H9 (cell line): ENCODE data around the gene PIAS1. TPM values are rescaled to one million over a fixed set of nuclear protein-coding genes. Genes with fewer than 3 reads are reported as not detected.
A peak's percentile ranks its signal among the peaks of the same experiment; 100 is the strongest.

Experiments
- DNase-seq: peaks from one replicate; pipeline ENCODE4 v3.0.0-alpha.2; 2017
- H2AFZ ChIP-seq: one replicate; pipeline ENCODE4 v1.6.1; 2013; ENCODE audit warnings: mild to moderate bottlenecking, low read length, control low read depth, moderate library complexity
- H2AK5ac ChIP-seq: 2 replicates; pipeline ENCODE4 v1.6.1; 2013; ENCODE audit warnings: low read length, control low read depth, mixed read lengths; ENCODE audit not compliant: insufficient read length
- H2BK120ac ChIP-seq: one replicate; pipeline ENCODE4 v1.6.1; 2013; ENCODE audit warnings: low read depth, mild to moderate bottlenecking, low read length, control low read depth, inconsistent platforms; ENCODE audit not compliant: poor library complexity, severe bottlenecking
- H2BK12ac ChIP-seq: 2 replicates; pipeline ENCODE4 v1.6.1; 2013; ENCODE audit warnings: low read length, control low read depth, mixed read lengths, low read depth; ENCODE audit not compliant: insufficient read length
- H2BK15ac ChIP-seq: 2 replicates; pipeline ENCODE4 v1.6.1; 2013; ENCODE audit warnings: low read depth, low read length, control low read depth
- H2BK20ac ChIP-seq: one replicate; pipeline ENCODE4 v1.6.1; 2013; ENCODE audit warnings: low read depth, mild to moderate bottlenecking, low read length, control low read depth, inconsistent platforms; ENCODE audit not compliant: poor library complexity, severe bottlenecking
- H2BK5ac ChIP-seq: 2 replicates; pipeline ENCODE4 v1.6.1; 2013; ENCODE audit warnings: low read length, control low read depth, mixed read lengths; ENCODE audit not compliant: insufficient read length
- H3K14ac ChIP-seq: 2 replicates; pipeline ENCODE4 v1.6.1; 2013; ENCODE audit warnings: low read length, control low read depth; ENCODE audit not compliant: insufficient read depth
- H3K18ac ChIP-seq: 2 replicates; pipeline ENCODE4 v1.6.1; 2013; ENCODE audit warnings: low read depth, mild to moderate bottlenecking, mixed read lengths, low read length, control low read depth; ENCODE audit not compliant: insufficient read length
- H3K23ac ChIP-seq: 2 replicates; pipeline ENCODE4 v1.6.1; 2013; ENCODE audit warnings: low read length, control low read depth, mixed read lengths, low read depth; ENCODE audit not compliant: insufficient read length
- H3K23me2 ChIP-seq: 2 replicates; pipeline ENCODE4 v1.6.1; 2013; ENCODE audit warnings: low read depth, mild to moderate bottlenecking, mixed read lengths, low read length, control low read depth; ENCODE audit not compliant: insufficient read length, poor library complexity, severe bottlenecking
- H3K27ac ChIP-seq: 2 replicates; pipeline ENCODE4 v1.5.1; 2013; ENCODE audit warnings: low read length, control low read depth, mixed read lengths, low read depth; ENCODE audit not compliant: insufficient read length
- H3K27me3 ChIP-seq: 2 replicates; pipeline ENCODE4 v1.6.1; 2013; ENCODE audit warnings: low read length, control low read depth, inconsistent platforms; ENCODE audit not compliant: insufficient read depth
- H3K4ac ChIP-seq: 2 replicates; pipeline ENCODE4 v1.6.1; 2013; ENCODE audit warnings: low read depth, mild to moderate bottlenecking, control low read depth, inconsistent platforms, low read length, moderate library complexity
- H3K4me1 ChIP-seq: 2 replicates; pipeline ENCODE4 v1.6.1; 2013; ENCODE audit warnings: low read length, control low read depth, inconsistent platforms; ENCODE audit not compliant: insufficient read depth
- H3K4me2 ChIP-seq: 2 replicates; pipeline ENCODE4 v1.6.1; 2013; ENCODE audit warnings: low read length, control low read depth, mixed read lengths; ENCODE audit not compliant: insufficient read length, insufficient read depth
- H3K56ac ChIP-seq: 2 replicates; pipeline ENCODE4 v1.6.1; 2013; ENCODE audit warnings: low read depth, mild to moderate bottlenecking, mixed read lengths, low read length, control low read depth; ENCODE audit not compliant: insufficient read length
- H3K79me1 ChIP-seq: 2 replicates; pipeline ENCODE4 v1.6.1; 2013; ENCODE audit warnings: low read depth, mild to moderate bottlenecking, moderate library complexity, low read length, control low read depth, inconsistent platforms; ENCODE audit not compliant: insufficient read depth, poor library complexity, severe bottlenecking
- H3K79me2 ChIP-seq: 2 replicates; pipeline ENCODE4 v1.6.1; 2013; ENCODE audit warnings: low read length, control low read depth, inconsistent platforms; ENCODE audit not compliant: insufficient read depth
- H3K9ac ChIP-seq: 2 replicates; pipeline ENCODE4 v1.6.1; 2013; ENCODE audit warnings: low read length, control low read depth, mixed read lengths; ENCODE audit not compliant: insufficient read length; ENCODE audit errors: extremely low read depth
- H3K9me3 ChIP-seq: one replicate; pipeline ENCODE4 v1.6.1; 2013; ENCODE audit warnings: low read depth, low read length, inconsistent platforms; ENCODE audit not compliant: control insufficient read depth
- H3T11ph ChIP-seq: one replicate; pipeline ENCODE4 v1.6.1; 2013; ENCODE audit warnings: mild to moderate bottlenecking, low read length, control low read depth, inconsistent platforms
- H4K20me1 ChIP-seq: one replicate; pipeline ENCODE4 v1.6.1; 2013; ENCODE audit not compliant: control insufficient read depth, insufficient read length, insufficient read depth
- H4K5ac ChIP-seq: 2 replicates; pipeline ENCODE4 v1.6.1; 2013; ENCODE audit warnings: low read depth, mild to moderate bottlenecking, mixed read lengths, low read length, control low read depth; ENCODE audit not compliant: insufficient read length
- H4K8ac ChIP-seq: replicated peaks from 2 replicates; pipeline ENCODE4 v1.6.1; 2013; ENCODE audit warnings: low read length, control low read depth, mixed read lengths, low read depth; ENCODE audit not compliant: insufficient read length
- H4K91ac ChIP-seq: 2 replicates; pipeline ENCODE4 v1.6.1; 2013; ENCODE audit warnings: low read depth, mild to moderate bottlenecking, moderate library complexity, mixed read lengths, low read length, control low read depth; ENCODE audit not compliant: insufficient read length
- H3K27ac Mint-ChIP-seq, 3 experiments: 2 replicates in 2 of 3; 3 replicates in 1 of 3; pipeline ENCODE4 v1.8.0; 2020 to 2021; ENCODE audit warnings: mixed read lengths in 3 of 3, mild to moderate bottlenecking in 1 of 3, moderate library complexity in 1 of 3
- H3K27me3 Mint-ChIP-seq: 2 replicates; pipeline ENCODE4 v1.8.0; 2021; ENCODE audit warnings: low read depth, mild to moderate bottlenecking, moderate library complexity, mixed read lengths
- H3K36me3 Mint-ChIP-seq, 3 experiments: 2 replicates in 2 of 3; 3 replicates in 1 of 3; pipeline ENCODE4 v1.8.0; 2020 to 2021; ENCODE audit warnings: low read depth in 3 of 3, mixed read lengths in 3 of 3; ENCODE audit not compliant: insufficient read depth in 1 of 3
- H3K4me1 Mint-ChIP-seq, 2 experiments: 2 replicates each; pipeline ENCODE4 v1.8.0; 2020; ENCODE audit warnings: mixed read lengths in 2 of 2
- H3K4me3 Mint-ChIP-seq, 2 experiments: 2 replicates in 1 of 2; 3 replicates in 1 of 2; pipeline ENCODE4 v1.8.0; 2020 to 2021; ENCODE audit warnings: mild to moderate bottlenecking in 2 of 2, mixed read lengths in 2 of 2, moderate library complexity in 1 of 2
- H3K9me3 Mint-ChIP-seq, 2 experiments: 2 replicates in 1 of 2; 3 replicates in 1 of 2; pipeline ENCODE4 v1.8.0; 2020; ENCODE audit warnings: mild to moderate bottlenecking in 2 of 2, mixed read lengths in 2 of 2, moderate library complexity in 1 of 2
- whole genome bisulfite sequencing: extraction: QIAGEN DNeasy Blood & Tissue Kit; methylation state at CpG from one replicate; pipeline ENCODE4 v1.1.7; 2013; ENCODE audit warnings: missing lambda C conversion rate, low lambda C conversion rate, mixed read lengths; ENCODE audit not compliant: insufficient read length; ENCODE audit errors: extremely low coverage; 5-methylcytosine and 5-hydroxymethylcytosine counted together
- total RNA-seq: library from RNA; stranded (reverse); gene quantifications from 2 replicates; pipeline ENCODE4 v1.2.1, GENCODE V29; 2021
- TF ChIP-seq, protein P1 (sequence below): fragments of 200-600 bp; sonication (generic); conservative IDR thresholded peaks from 3 replicates; pipeline ENCODE4 v1.8.0; 2021; ENCODE audit warnings: antibody characterized with exemption, mild to moderate bottlenecking

Gene PIAS1
- total RNA-seq, 1 experiment from 2014 or later = 31.1 TPM

DNA sequence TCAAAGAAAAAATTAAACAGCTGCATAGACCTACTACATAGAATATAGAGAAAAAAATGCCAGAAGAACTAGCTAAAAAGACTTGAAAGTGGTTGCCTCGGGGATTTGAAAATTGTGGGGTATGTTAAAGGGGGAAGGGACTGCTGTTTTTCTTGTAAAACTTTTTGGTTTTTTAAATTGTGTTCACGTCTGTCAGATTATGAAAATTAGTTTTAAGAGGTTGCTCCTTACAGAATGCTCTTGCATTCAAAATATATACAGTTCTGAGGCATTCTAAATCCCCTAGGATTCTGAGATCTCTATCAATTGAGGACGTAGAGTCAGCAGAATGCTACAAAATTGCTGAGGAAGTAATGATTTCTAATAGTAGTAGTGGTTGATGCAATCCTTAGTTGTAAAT is 28.6 kb downstream of the PIAS1 start:
- Histone ChIP-seq H3K27ac (no peak overlapping the region), H2BK120ac (no peak overlapping the region), H3K9me3 (no peaks in the 10 kb centered on the region), H4K8ac (no peak overlapping the region), H3K23ac (no peak overlapping the region), H4K91ac (no peak overlapping the region), H2BK5ac (no peak overlapping the region), H3K79me1 (no peaks in the 10 kb centered on the region), H3K23me2 (no peaks in the 10 kb centered on the region), H4K5ac (no peak overlapping the region), H3K79me2 (peaks cover 2% of the 10 kb centered on the region; the same call in 1 of the 2 replicates), H2AFZ (no peak overlapping the region), H3K9ac (no peak overlapping the region), H3K18ac (no peak overlapping the region), H2BK15ac (no peak overlapping the region), H3K4me1 (no peaks in the 10 kb centered on the region), H2AK5ac (no peak overlapping the region), H3K27me3 (no peaks in the 10 kb centered on the region), H2BK20ac (no peak overlapping the region), H3K56ac (no peak overlapping the region), H4K20me1 (no peaks in the 10 kb centered on the region), H2BK12ac (no peak overlapping the region), H3K4ac (no peak overlapping the region), H3K4me2 (no peak overlapping the region), H3K14ac (no peak overlapping the region), H3T11ph (no peak overlapping the region)
- no peaks in the 10 kb centered on the region for H3K9me3 Mint-ChIP-seq
- H3K27ac Mint-ChIP-seq = peak overlapping the region in 2 of 3 experiments; percentile 6 to 67; a peak in 2 of 7 replicates
- DNase-seq = no peak
- TF ChIP-seq, protein P1, sequence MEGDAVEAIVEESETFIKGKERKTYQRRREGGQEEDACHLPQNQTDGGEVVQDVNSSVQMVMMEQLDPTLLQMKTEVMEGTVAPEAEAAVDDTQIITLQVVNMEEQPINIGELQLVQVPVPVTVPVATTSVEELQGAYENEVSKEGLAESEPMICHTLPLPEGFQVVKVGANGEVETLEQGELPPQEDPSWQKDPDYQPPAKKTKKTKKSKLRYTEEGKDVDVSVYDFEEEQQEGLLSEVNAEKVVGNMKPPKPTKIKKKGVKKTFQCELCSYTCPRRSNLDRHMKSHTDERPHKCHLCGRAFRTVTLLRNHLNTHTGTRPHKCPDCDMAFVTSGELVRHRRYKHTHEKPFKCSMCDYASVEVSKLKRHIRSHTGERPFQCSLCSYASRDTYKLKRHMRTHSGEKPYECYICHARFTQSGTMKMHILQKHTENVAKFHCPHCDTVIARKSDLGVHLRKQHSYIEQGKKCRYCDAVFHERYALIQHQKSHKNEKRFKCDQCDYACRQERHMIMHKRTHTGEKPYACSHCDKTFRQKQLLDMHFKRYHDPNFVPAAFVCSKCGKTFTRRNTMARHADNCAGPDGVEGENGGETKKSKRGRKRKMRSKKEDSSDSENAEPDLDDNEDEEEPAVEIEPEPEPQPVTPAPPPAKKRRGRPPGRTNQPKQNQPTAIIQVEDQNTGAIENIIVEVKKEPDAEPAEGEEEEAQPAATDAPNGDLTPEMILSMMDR = no peak
- peaks cover 30 to 32% of the 10 kb centered on the region in 2 experiments for H3K4me1 Mint-ChIP-seq
- H3K4me3 Mint-ChIP-seq = no peak overlapping the region
- WGBS = no CpG with 5 or more reads among the region's 3 CpGs
- peaks cover 0 to 5% (median 4%) of the 10 kb centered on the region in 3 experiments; a peak in 4 of 7 replicates for H3K36me3 Mint-ChIP-seq
- no peaks in the 10 kb centered on the region for H3K27me3 Mint-ChIP-seq
